Measurements from ENCODE around the gene PDE4D.

Gene PDE4D

DNA sequence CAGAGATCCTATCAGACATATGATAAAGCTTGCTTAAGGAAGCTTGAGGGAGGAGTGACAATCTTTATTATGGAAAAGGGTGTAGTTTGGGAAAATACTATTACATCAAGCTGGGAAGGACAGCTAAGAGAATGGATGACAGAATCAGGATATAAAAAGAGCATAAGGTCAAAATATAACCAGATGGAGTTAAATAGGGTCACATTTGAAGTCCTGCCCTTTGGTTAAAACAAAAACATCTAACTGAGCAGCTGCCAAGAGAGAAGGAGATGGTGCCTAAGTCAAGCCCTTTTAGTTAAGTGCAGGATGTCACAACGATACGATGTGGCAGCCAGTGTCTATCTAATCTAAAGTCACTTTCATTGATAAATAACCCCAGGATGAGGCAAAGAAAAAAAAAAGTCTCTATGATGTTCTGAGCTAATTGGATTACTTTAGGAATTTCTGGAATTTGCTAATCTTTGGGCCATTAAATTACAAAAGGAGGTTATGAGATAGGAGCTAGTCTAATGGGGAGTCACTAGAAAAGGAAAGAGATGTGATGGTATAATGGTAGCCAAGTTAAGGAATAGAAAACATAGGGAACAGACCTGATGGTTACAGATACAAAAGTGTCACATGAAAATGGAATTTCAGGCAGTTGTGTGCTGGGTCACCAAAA is 365.2 kb downstream of the PDE4D start:
- Histone ChIP-seq H3K27me3 (ENCODE audit: insufficient read depth, low read length) (no peaks in the 10 kb centered on the region), H3K4me1 (ENCODE audit: insufficient read depth, low read length) (peaks cover 6% of the 10 kb centered on the region; the same call in 1 of the 2 replicates), H3K9ac (ENCODE audit: low read depth, low read length) (no peak overlapping the region), H3K9me3 (ENCODE audit: insufficient read depth, low read depth, low read length) (peaks cover 6% of the 10 kb centered on the region; the same call in 1 of the 2 replicates), H3K27ac (ENCODE audit: low read length) (no peak overlapping the region), H3K36me3 (ENCODE audit: insufficient read depth, low read depth, low read length) (no peaks in the 10 kb centered on the region), H3K4me3 (ENCODE audit: low read length) (no peak overlapping the region)

DNA sequence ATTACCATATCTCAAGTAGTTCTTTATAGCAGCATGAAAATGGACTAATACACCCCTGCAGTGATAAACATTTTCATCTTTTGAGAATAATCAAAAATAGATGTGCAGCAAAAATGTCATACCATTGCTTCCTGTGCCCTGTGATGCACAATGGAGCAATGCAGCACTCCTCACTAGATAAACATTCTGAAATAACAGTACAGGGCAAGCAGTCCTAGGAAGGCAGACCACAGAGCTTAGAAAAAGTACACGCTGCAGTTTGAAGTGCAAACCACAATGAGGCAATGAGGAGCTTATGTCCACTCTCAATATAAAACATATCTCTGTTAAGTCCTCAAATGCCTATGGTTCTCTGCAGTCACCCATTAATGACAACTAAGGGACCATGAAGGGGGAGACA is 367.6 kb downstream of the PDE4D start:
- Histone ChIP-seq H3K27me3 (ENCODE audit: insufficient read depth, low read length) (no peaks in the 10 kb centered on the region), H3K4me3 (ENCODE audit: low read length) (no peak overlapping the region), H3K9me3 (ENCODE audit: insufficient read depth, low read depth, low read length) (peaks cover 6% of the 10 kb centered on the region; the same call in 1 of the 2 replicates), H3K36me3 (ENCODE audit: insufficient read depth, low read depth, low read length) (no peaks in the 10 kb centered on the region), H3K27ac (ENCODE audit: low read length) (no peak overlapping the region), H3K4me1 (ENCODE audit: insufficient read depth, low read length) (peaks cover 6% of the 10 kb centered on the region; the same call in 1 of the 2 replicates), H3K9ac (ENCODE audit: low read depth, low read length) (no peak overlapping the region)

DNA sequence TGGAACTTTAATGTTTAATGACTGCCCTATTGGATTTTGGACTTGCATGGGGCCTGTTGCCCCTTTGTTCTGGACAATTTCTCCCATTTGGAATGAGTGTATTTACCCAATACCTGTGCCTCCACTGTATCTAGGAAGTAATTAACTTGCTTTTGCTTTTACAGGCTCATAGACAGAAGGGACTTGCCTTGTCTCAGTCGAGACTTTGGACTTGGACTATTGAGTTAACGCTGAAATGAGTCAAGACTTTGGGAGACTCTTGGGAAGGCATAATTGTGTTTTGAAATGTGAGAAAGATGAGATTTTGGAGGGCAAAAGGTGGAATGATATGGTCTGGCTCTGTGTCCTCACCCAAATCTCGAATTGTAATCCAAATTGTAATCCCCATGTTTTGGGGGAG is 368.2 kb downstream of the PDE4D start:
- H3K9me3 ChIP-seq (ENCODE audit: insufficient read depth, low read depth, low read length), result peaks cover 6% of the 10 kb centered on the region; the same call in 1 of the 2 replicates
- no peaks in the 10 kb centered on the region for H3K36me3 ChIP-seq (ENCODE audit: insufficient read depth, low read depth, low read length)
- H3K4me3 ChIP-seq (ENCODE audit: low read length), result no peak overlapping the region
- peaks cover 6% of the 10 kb centered on the region; the same call in 1 of the 2 replicates for H3K4me1 ChIP-seq (ENCODE audit: insufficient read depth, low read length)
- H3K27ac ChIP-seq (ENCODE audit: low read length), result no peak overlapping the region
- no peak overlapping the region for H3K9ac ChIP-seq (ENCODE audit: low read depth, low read length)
- H3K27me3 ChIP-seq (ENCODE audit: insufficient read depth, low read length), result no peaks in the 10 kb centered on the region

DNA sequence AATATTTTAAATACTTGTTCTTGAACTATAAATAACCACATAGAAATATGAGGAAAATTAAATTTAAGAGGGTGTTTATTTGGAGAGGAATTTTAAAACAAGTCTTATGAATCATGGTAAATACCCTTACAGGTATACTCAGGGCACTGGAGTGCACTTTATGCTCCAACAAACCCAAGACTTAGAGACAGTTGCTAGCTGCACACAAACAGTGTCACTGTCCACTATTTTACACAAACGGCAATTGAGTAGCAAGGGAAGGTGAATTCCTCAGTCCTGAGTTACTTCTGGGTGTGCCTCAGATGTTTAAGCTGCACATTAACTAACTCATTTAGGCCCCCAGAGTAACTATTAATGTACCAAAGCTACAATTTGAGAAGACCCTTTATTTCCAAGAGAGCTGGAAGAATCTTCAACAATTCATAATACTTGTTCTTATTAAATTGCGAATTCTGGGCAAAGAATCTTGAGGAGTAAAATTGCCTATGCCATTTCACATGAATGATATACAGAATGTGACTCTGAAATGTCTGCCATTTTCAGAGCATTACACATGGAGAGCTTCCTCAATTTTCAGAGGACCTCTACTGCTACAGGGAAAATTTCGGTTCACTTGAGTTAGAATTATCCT is 371.2 kb downstream of the PDE4D start:
- Histone ChIP-seq H3K4me1 (ENCODE audit: insufficient read depth, low read length) (no peaks in the 10 kb centered on the region), H3K36me3 (ENCODE audit: insufficient read depth, low read depth, low read length) (no peaks in the 10 kb centered on the region), H3K27ac (ENCODE audit: low read length) (no peak overlapping the region), H3K9me3 (ENCODE audit: insufficient read depth, low read depth, low read length) (peaks cover 6% of the 10 kb centered on the region; the same call in 1 of the 2 replicates), H3K27me3 (ENCODE audit: insufficient read depth, low read length) (no peaks in the 10 kb centered on the region), H3K4me3 (ENCODE audit: low read length) (no peak overlapping the region), H3K9ac (ENCODE audit: low read depth, low read length) (no peak overlapping the region)

DNA sequence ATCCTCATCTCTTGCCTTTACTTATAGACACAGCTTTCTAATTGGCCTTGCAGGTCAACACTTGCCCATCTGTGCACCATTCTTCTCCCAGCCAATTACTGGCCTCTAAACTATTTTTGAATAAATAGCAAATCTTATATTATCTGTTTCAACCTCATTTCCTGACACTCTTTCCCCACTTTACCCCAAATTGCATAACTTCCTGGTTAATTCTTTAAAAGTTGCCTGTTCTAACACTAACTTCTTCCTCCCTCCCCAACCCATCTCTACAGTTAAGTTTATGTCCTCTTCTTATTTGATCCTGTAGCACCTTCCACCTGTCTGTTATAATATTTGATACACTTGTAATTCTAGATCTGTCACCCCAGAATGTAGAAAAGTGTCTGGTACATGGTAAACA is 372.1 kb downstream of the PDE4D start:
- Histone ChIP-seq H3K9me3 (ENCODE audit: insufficient read depth, low read depth, low read length) (peaks cover 6% of the 10 kb centered on the region; the same call in 1 of the 2 replicates), H3K27me3 (ENCODE audit: insufficient read depth, low read length) (no peaks in the 10 kb centered on the region), H3K4me3 (ENCODE audit: low read length) (no peak overlapping the region), H3K9ac (ENCODE audit: low read depth, low read length) (no peak overlapping the region), H3K27ac (ENCODE audit: low read length) (no peak overlapping the region), H3K4me1 (ENCODE audit: insufficient read depth, low read length) (no peaks in the 10 kb centered on the region), H3K36me3 (ENCODE audit: insufficient read depth, low read depth, low read length) (no peaks in the 10 kb centered on the region)

DNA sequence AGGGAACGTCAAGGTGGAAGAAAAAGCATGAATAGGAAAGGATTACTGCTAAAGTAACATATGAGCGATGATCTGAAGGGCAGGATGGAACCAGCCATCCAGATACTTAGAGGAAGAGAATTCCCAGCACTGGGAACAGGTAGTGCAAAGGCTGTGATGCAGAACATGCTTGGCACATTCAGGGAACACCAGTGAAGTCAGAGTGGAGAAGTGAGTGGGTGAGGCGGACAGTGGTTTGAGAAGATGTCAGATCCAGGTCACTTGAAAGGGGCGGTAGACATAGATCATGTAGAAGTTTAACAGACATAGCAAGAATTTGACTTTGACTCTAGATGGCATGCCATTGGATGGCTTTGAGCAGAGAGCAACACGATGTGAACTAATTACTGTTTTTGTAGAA is 374.2 kb downstream of the PDE4D start:
- H3K27ac ChIP-seq (ENCODE audit: low read length), result no peak overlapping the region
- no peaks in the 10 kb centered on the region for H3K27me3 ChIP-seq (ENCODE audit: insufficient read depth, low read length)
- H3K4me3 ChIP-seq (ENCODE audit: low read length), result no peak overlapping the region
- H3K9me3 ChIP-seq (ENCODE audit: insufficient read depth, low read depth, low read length), result peaks cover 6% of the 10 kb centered on the region; the same call in 1 of the 2 replicates
- H3K9ac ChIP-seq (ENCODE audit: low read depth, low read length), result no peak overlapping the region
- H3K4me1 ChIP-seq (ENCODE audit: insufficient read depth, low read length), result no peaks in the 10 kb centered on the region
- no peaks in the 10 kb centered on the region for H3K36me3 ChIP-seq (ENCODE audit: insufficient read depth, low read depth, low read length)

DNA sequence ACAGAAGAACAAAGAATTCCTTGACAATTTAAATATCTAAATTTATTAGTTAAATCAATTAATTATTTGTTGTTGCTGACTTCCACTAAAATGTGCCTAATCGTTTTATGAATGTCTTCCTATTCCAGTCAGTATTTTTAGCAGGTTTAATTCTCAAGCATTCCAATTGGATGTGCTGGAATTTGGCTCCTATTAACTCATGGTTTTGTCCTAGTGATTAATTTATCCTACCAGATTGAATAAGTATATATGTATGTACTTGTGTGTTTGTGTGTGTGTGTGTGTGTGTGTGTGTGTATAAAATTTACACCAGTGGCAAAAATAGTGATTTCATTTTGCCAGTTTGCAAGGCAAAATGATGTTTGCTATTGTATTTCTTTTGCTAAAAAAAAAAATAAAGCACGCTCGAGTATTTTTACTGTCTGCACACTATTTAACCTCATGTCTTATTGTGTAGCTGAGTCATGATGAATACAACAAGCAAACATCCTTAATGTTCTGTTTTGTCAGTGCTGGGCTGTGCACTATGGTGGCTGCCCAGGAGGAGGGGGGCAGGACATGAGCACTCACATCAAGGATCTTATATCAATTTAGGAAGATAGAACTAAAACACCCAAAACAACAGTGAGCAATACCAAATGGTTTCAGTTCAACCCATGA is 375.5 kb downstream of the PDE4D start:
- H3K27me3 ChIP-seq (ENCODE audit: insufficient read depth, low read length), result no peaks in the 10 kb centered on the region
- H3K27ac ChIP-seq (ENCODE audit: low read length), result no peak overlapping the region
- H3K9me3 ChIP-seq (ENCODE audit: insufficient read depth, low read depth, low read length), result no peaks in the 10 kb centered on the region
- H3K4me1 ChIP-seq (ENCODE audit: insufficient read depth, low read length), result no peaks in the 10 kb centered on the region
- H3K4me3 ChIP-seq (ENCODE audit: low read length), result no peak overlapping the region
- no peaks in the 10 kb centered on the region for H3K36me3 ChIP-seq (ENCODE audit: insufficient read depth, low read depth, low read length)
- H3K9ac ChIP-seq (ENCODE audit: low read depth, low read length), result no peak overlapping the region

DNA sequence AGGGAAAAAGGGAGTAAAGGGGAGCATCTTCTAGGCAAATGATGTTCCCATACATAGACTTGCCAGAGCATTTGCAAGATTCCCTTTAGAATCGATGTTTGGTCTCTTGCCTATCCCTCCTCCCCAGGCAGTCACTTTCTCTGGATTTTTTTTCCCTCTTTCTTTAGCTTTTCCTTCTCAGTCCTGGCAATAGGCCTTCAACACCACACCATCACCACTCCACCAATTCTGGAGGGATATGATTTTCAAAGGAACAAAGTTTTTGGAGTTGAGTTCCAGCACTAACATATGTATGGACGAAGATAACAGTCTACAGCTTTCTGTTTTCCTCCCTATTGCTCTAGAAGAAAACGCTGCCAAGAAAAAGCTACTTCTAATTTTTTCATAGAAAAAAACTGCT is 377.4 kb downstream of the PDE4D start:
- Histone ChIP-seq H3K27me3 (ENCODE audit: insufficient read depth, low read length) (no peaks in the 10 kb centered on the region), H3K4me1 (ENCODE audit: insufficient read depth, low read length) (no peaks in the 10 kb centered on the region), H3K36me3 (ENCODE audit: insufficient read depth, low read depth, low read length) (no peaks in the 10 kb centered on the region), H3K27ac (ENCODE audit: low read length) (no peak overlapping the region), H3K9me3 (ENCODE audit: insufficient read depth, low read depth, low read length) (no peaks in the 10 kb centered on the region), H3K4me3 (ENCODE audit: low read length) (no peak overlapping the region), H3K9ac (ENCODE audit: low read depth, low read length) (no peak overlapping the region)

DNA sequence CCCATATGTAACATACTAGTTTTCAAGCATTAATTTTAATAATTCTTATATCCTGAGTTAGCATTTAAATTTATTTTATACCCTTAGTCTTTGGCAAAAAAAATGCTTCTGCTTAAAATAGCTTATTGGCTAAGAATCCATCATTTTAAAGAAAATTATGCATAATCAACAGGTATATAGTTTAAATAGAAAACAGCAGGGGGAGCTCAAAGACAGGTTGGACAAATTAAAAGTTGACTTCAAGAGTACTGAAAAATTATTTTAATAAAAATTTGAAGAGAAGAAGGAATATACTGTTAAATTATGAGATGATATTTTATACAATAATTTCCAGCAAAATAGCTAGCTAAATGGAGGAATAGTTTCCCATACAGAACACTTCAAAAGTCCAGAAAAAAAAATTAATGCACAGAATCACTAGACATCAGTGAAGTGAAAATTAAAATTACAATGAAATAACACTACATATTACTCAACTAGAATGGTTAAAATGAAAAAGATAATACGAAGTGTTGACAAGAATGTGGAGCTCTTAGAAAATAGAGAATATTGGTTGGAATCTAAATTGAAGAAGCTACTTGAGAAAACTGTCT is 387.1 kb downstream of the PDE4D start:
- no peaks in the 10 kb centered on the region for H3K36me3 ChIP-seq (ENCODE audit: insufficient read depth, low read depth, low read length)
- no peaks in the 10 kb centered on the region; the same call in 1 of the 2 replicates for H3K4me1 ChIP-seq (ENCODE audit: insufficient read depth, low read length)
- no peaks in the 10 kb centered on the region for H3K27me3 ChIP-seq (ENCODE audit: insufficient read depth, low read length)
- no peaks in the 10 kb centered on the region for H3K9me3 ChIP-seq (ENCODE audit: insufficient read depth, low read depth, low read length)
- no peak overlapping the region for H3K27ac ChIP-seq (ENCODE audit: low read length)
- no peak overlapping the region for H3K9ac ChIP-seq (ENCODE audit: low read depth, low read length)
- H3K4me3 ChIP-seq (ENCODE audit: low read length), result no peak overlapping the region

DNA sequence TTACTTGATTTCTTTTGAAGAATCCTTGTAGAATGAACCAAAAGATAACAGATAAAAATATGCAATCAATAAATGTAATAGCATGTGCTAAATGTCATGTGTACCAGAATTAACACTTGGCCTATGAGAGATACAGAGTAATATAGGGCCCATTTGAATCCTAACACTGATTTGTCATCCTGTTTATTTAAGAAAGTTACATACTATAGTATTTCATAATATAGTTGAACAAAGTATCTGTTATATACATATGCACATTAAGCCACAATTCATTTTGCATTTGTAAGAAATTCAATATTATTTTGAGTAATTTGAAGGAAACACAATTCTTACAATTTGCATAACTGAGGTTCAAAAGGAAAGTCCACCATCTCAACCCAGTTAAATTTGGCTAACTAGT is 389.5 kb downstream of the PDE4D start:
- H3K9me3 ChIP-seq (ENCODE audit: insufficient read depth, low read depth, low read length), result no peaks in the 10 kb centered on the region
- H3K27ac ChIP-seq (ENCODE audit: low read length), result no peak overlapping the region
- no peaks in the 10 kb centered on the region for H3K36me3 ChIP-seq (ENCODE audit: insufficient read depth, low read depth, low read length)
- H3K9ac ChIP-seq (ENCODE audit: low read depth, low read length), result no peak overlapping the region
- no peaks in the 10 kb centered on the region for H3K27me3 ChIP-seq (ENCODE audit: insufficient read depth, low read length)
- no peak overlapping the region for H3K4me3 ChIP-seq (ENCODE audit: low read length)
- H3K4me1 ChIP-seq (ENCODE audit: insufficient read depth, low read length), result no peaks in the 10 kb centered on the region; the same call in 1 of the 2 replicates

DNA sequence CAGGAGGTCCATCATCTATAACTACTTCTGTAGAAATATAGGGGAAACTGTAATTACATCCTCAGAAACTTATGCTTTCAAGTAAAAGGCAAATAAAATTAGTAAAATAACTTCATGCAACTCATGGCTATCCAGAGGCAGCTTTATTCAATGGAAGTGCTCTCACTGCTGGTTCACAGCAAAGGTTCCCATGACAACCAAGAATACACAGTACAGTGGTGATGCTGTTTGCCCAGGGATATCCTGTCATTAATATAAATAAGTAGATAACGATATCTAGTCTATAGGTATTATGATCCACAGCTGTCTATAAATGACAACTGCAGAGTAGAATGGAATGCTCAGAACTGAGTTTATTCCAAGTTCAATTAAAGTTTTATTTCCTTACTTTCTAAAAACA is 390.3 kb downstream of the PDE4D start:
- Histone ChIP-seq H3K4me1 (ENCODE audit: insufficient read depth, low read length) (no peaks in the 10 kb centered on the region; the same call in 1 of the 2 replicates), H3K27ac (ENCODE audit: low read length) (no peak overlapping the region), H3K9ac (ENCODE audit: low read depth, low read length) (no peak overlapping the region), H3K27me3 (ENCODE audit: insufficient read depth, low read length) (no peaks in the 10 kb centered on the region), H3K9me3 (ENCODE audit: insufficient read depth, low read depth, low read length) (no peaks in the 10 kb centered on the region), H3K4me3 (ENCODE audit: low read length) (no peak overlapping the region), H3K36me3 (ENCODE audit: insufficient read depth, low read depth, low read length) (no peaks in the 10 kb centered on the region)
